Measurements from ENCODE around the gene PNMA8B.

- TF ChIP-seq POLR2A (IDR thresholded peaks at IDR 0.05): no peak
- no peak for TF ChIP-seq CTCF (IDR thresholded peaks at IDR 0.05)
These were observed 15.3 kb downstream of the PNMA8B start for GRCh38 chr19:46480415-46480814.
